ENCODE results near the gene SH3RF3.

DNA sequence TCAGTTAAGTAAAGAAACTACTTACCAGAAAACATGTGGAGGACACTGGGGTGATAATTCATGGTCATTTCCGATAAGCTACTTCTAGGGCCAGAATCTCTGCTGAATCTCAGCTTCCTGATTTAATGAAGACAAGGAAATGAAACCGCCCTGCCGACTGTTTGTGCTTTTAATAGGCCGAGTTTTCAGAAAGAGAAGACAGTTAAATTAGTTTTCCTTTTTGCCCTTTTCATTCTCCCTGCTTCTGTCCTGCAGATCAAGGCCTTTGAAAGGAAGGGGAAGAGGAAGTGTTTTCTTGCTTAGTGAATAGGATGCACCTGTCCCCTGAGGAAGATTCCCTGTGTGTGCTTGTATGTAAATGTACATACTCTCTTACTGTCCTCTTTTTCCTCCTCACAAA, 126.6 kb downstream of the SH3RF3 start:
- TF ChIP-seq POLR2A (IDR thresholded peaks at IDR 0.05; ENCODE audit: low read length) = no peak
- no peak for TF ChIP-seq GATA1 (IDR thresholded peaks at IDR 0.05; ENCODE audit: low read depth, low read length)
